Stimulated activated memory B cell treated with anti-CD40 and anti-IgM and Interleukin-4, amounts not matched to agents 10 μg/mL and 1 μg/mL and 100 μg/mL, for 72 hours (primary cell): ENCODE results near the gene XXYLT1.

Source experiments
- ATAC-seq: fragments of 150-1000 bp; cut with Tn5 transposase; 2 replicates; pipeline ENCODE4 v1.10.0; 2021
- H3K27ac Mint-ChIP-seq: one replicate; pipeline ENCODE4 v1.8.0; 2022; ENCODE audit warnings: mild to moderate bottlenecking, mixed read lengths
- H3K27me3 Mint-ChIP-seq: one replicate; pipeline ENCODE4 v1.8.0; 2022; ENCODE audit warnings: mixed read lengths
- H3K36me3 Mint-ChIP-seq: one replicate; pipeline ENCODE4 v1.8.0; 2022; ENCODE audit warnings: mixed read lengths
- H3K4me1 Mint-ChIP-seq: one replicate; pipeline ENCODE4 v1.8.0; 2022; ENCODE audit warnings: mixed read lengths
- H3K4me3 Mint-ChIP-seq: one replicate; pipeline ENCODE4 v1.8.0; 2022; ENCODE audit warnings: mild to moderate bottlenecking, moderate library complexity, mixed read lengths
- H3K9me3 Mint-ChIP-seq: one replicate; pipeline ENCODE4 v1.8.0; 2022; ENCODE audit warnings: mixed read lengths

Gene XXYLT1

GRCh38 chr3:195032106-195032759, 238.7 kb downstream of the XXYLT1 start:
- ATAC-seq: no peak
- no peak overlapping the region for H3K27ac Mint-ChIP-seq

DNA sequence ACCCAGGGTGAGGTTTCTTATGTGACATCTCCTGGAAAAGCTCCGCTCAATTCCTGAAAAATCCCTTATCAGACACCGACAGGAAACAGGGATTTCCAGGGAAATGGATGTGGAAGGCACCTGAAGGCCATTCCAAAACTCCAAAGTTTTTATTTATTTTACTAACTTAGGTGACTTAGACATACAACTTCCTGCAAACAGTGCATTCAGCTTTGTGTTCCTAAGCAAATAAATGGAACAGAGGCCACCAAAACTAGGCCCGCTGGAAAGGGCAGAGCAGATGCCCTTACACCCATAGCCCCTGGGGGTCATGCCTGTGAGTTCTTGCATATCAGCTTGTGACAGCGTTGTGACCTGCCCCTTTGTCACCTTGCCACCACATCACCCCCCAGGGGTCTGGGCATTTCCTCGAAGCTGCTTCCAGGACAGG, 239.4 kb downstream of the XXYLT1 start:
- Mint-ChIP-seq H3K9me3 (no peaks in the 10 kb centered on the region), H3K36me3 (no peaks in the 10 kb centered on the region), H3K4me3 (no peak overlapping the region), H3K27me3 (no peaks in the 10 kb centered on the region), H3K27ac (no peak overlapping the region), H3K4me1 (peaks cover 14% of the 10 kb centered on the region)
- ATAC-seq: no peak

More at GRCh38 chr3:195032106-195032759, 238.7 kb downstream of the XXYLT1 start:
- Mint-ChIP-seq H3K4me3 (no peak overlapping the region), H3K9me3 (no peaks in the 10 kb centered on the region), H3K4me1 (peaks cover 14% of the 10 kb centered on the region), H3K27me3 (no peaks in the 10 kb centered on the region), H3K36me3 (no peaks in the 10 kb centered on the region)

GRCh38 chr3:195030791-195031321, 240.1 kb downstream of the XXYLT1 start:
- ATAC-seq: no peak
- Mint-ChIP-seq H3K27ac (no peak overlapping the region), H3K4me1 (peaks cover 14% of the 10 kb centered on the region), H3K36me3 (no peaks in the 10 kb centered on the region), H3K4me3 (no peak overlapping the region), H3K27me3 (no peaks in the 10 kb centered on the region), H3K9me3 (no peaks in the 10 kb centered on the region)

DNA sequence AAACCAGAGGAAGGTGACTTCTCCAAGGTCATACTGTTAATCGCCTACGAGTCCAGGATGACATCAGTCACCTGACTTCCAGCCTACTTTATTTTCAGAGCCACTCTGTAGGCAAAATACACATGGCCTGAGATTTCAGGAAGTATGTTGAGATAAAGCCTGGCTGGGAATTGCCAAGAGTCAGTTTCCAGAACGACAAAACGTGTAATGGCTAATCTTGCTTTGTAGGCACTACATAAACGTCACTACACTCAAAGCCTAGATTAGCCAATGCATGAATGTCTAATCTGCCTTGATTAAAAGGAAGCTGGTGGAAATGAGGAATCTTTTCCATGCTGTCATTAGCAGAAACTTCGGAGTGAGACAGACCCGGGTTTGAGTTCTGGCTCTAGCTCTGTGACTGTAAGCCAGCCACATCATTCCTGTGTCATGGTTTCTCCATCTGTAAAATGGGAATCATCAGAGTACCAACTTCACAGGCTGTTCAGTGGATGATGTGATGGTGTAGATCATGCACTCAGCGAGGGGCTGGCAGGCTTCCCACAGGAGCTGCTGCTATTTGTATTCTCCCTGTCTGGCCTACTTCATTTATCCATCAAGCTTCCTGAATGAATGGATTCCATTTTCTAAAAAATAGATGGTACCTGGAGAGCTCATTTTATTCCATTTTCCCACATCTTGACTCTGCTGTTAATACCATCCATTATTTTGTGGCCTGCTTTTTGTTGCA, 241.9 kb downstream of the XXYLT1 start:
- no peak for ATAC-seq
- no peaks in the 10 kb centered on the region for H3K27me3 Mint-ChIP-seq
- no peak overlapping the region for H3K27ac Mint-ChIP-seq
- no peaks in the 10 kb centered on the region for H3K9me3 Mint-ChIP-seq
- no peaks in the 10 kb centered on the region for H3K36me3 Mint-ChIP-seq
- peaks cover 21% of the 10 kb centered on the region for H3K4me1 Mint-ChIP-seq
- H3K4me3 Mint-ChIP-seq: peak overlapping the region; percentile 24

DNA sequence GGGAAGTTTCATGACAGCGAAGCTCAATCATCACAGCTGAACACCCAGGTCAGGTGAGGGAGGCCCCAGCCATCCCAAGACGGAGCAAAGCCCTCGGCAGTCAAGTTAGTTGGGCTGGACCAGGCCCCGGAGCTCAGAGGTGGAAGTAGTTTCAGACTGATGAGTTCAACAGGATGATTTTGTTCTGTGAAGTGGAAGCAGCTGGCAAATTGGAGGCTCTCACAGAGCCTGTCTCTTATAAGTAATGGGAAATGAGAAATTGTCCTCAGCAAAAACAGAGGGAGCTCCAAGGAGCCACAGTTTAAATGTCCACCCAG, 245.1 kb downstream of the XXYLT1 start:
- Mint-ChIP-seq H3K27me3 (no peaks in the 10 kb centered on the region), H3K4me1 (peaks cover 8% of the 10 kb centered on the region), H3K27ac (no peak overlapping the region), H3K4me3 (no peak overlapping the region), H3K36me3 (no peaks in the 10 kb centered on the region), H3K9me3 (no peaks in the 10 kb centered on the region)
- no peak for ATAC-seq

DNA sequence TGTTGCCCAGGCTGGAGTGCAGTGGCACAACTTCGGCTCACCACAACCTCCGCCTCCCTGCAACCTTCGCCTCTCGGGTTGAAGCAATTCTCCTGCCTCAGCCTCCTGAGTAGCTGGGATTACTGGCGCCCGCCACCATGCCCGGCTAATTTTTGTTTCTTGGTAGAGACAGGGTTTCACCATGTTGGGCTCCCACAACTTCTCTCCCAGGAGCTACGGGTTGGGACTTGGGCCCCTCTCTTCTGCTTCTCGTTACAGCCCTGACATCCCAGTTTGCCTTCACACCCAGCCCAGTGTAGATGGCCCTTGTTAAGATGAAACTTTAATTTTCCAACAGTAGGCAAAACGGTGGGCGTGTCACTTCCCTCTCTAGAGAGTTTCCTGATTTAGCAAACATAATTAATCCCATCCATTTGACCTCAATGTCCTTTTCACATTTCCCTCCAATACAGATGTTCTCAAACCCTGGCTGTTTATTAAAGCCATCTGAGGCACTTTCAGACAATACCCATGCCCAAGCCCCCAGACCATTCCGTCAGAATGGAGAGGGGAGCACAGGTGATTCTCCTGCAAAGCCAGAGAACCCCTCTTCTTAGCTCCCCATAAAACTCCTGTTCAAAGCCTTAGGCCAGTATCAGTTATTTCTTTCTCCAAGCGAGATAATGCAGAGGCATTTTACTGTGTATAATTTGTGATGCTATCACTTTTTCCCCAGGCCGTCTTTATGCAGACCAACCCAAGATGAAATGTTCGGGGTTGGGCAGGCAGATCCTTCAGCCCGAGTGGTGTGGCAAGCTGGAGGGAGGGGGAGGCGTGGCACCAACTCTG, 245.7 kb downstream of the XXYLT1 start:
- Mint-ChIP-seq H3K4me1 (peaks cover 8% of the 10 kb centered on the region), H3K27me3 (peaks cover 3% of the 10 kb centered on the region), H3K9me3 (peaks cover under 1% of the 10 kb centered on the region), H3K4me3 (no peak overlapping the region), H3K36me3 (no peaks in the 10 kb centered on the region), H3K27ac (peak overlapping the region; percentile 18)
- ATAC-seq: no peak

- H3K4me1 Mint-ChIP-seq: peaks cover 8% of the 10 kb centered on the region
- peaks cover 3% of the 10 kb centered on the region for H3K9me3 Mint-ChIP-seq
- no peak overlapping the region for H3K27ac Mint-ChIP-seq
- no peak for ATAC-seq
- H3K27me3 Mint-ChIP-seq: peaks cover 12% of the 10 kb centered on the region
- H3K4me3 Mint-ChIP-seq: no peak overlapping the region
- no peaks in the 10 kb centered on the region for H3K36me3 Mint-ChIP-seq
Observed at GRCh38 chr3:195023989-195024388, 247.0 kb downstream of the XXYLT1 start.

- no peaks in the 10 kb centered on the region for H3K36me3 Mint-ChIP-seq
- peaks cover 12% of the 10 kb centered on the region for H3K27me3 Mint-ChIP-seq
- no peak overlapping the region for H3K4me3 Mint-ChIP-seq
- ATAC-seq: no peak
- no peak overlapping the region for H3K27ac Mint-ChIP-seq
- peaks cover 8% of the 10 kb centered on the region for H3K4me1 Mint-ChIP-seq
- H3K9me3 Mint-ChIP-seq: peaks cover 3% of the 10 kb centered on the region
Observed at GRCh38 chr3:195023576-195023975, 247.4 kb downstream of the XXYLT1 start.

GRCh38 chr3:195021692-195022091, 249.3 kb downstream of the XXYLT1 start:
- H3K4me1 Mint-ChIP-seq: peaks cover 8% of the 10 kb centered on the region
- no peak overlapping the region for H3K4me3 Mint-ChIP-seq
- no peak overlapping the region for H3K27ac Mint-ChIP-seq
- peaks cover 12% of the 10 kb centered on the region for H3K27me3 Mint-ChIP-seq
- no peak for ATAC-seq
- H3K36me3 Mint-ChIP-seq: no peaks in the 10 kb centered on the region
- peaks cover 3% of the 10 kb centered on the region for H3K9me3 Mint-ChIP-seq

DNA sequence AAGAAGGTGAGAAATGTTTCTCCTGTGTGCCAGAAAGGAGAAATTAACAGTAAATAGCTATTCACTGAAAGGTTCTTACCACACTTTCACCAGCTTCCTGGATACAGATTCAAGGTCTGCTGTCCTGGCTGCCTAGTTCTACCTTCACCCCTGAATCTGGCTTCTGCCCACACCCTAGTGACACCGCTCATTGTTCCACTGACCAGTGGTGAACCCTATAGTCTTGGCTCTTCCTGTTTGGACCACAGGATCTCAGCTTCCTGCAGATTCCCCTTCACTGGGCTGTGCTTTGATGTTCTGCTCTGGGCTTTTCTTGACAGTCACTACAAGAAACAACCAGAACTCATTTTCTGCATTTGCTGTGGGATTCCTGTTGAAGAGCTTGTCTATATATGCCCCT, 250.0 kb downstream of the XXYLT1 start:
- H3K9me3 Mint-ChIP-seq: peaks cover 3% of the 10 kb centered on the region
- peaks cover 8% of the 10 kb centered on the region for H3K4me1 Mint-ChIP-seq
- no peak overlapping the region for H3K4me3 Mint-ChIP-seq
- H3K36me3 Mint-ChIP-seq: no peaks in the 10 kb centered on the region
- no peak overlapping the region for H3K27ac Mint-ChIP-seq
- peaks cover 12% of the 10 kb centered on the region for H3K27me3 Mint-ChIP-seq
- ATAC-seq: no peak

DNA sequence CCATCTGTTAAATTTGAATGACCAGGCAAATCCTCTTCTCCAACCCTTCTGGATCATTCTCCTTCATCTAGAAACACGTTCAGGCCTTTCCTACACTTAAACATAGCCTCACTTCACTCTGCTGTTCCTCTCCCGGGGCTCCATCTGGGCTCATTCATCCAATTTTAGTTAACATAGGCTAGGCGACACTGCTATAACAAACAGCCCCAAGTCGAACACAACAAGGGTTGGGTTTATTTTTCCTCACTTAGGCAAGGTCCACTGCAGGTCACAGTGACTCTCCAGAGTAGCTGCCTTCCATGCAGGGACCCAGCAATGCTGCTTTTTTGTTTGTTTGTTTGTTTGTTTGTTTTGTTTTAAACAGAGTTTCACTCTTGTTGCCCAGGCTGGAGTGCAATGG, 250.8 kb downstream of the XXYLT1 start:
- H3K4me1 Mint-ChIP-seq: peaks cover 3% of the 10 kb centered on the region
- H3K27ac Mint-ChIP-seq: no peak overlapping the region
- no peak overlapping the region for H3K4me3 Mint-ChIP-seq
- no peaks in the 10 kb centered on the region for H3K36me3 Mint-ChIP-seq
- peaks cover 3% of the 10 kb centered on the region for H3K9me3 Mint-ChIP-seq
- no peak for ATAC-seq
- H3K27me3 Mint-ChIP-seq: peaks cover 12% of the 10 kb centered on the region

DNA sequence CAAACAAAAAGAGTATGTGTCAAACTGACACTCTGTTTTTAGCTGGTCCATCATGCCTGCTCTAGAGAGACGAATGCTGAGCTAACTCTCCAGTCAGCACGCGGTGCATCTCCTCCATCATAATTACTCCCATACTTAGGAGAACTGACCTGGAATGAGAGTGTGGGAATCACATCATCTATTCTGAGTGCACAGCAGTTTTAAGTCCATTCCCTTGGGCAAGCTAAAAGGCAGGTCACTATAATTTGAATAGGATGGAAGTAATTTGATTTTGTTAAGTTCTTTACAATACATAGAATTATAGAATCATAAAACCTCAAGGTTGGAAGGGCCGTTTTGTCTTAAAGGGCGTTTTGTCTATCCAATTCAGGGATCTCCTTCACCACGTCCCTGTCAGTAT, 251.6 kb downstream of the XXYLT1 start:
- no peak for ATAC-seq
- H3K9me3 Mint-ChIP-seq: peaks cover 3% of the 10 kb centered on the region
- H3K27ac Mint-ChIP-seq: no peak overlapping the region
- H3K36me3 Mint-ChIP-seq: no peaks in the 10 kb centered on the region
- peaks cover 12% of the 10 kb centered on the region for H3K27me3 Mint-ChIP-seq
- H3K4me3 Mint-ChIP-seq: no peak overlapping the region
- H3K4me1 Mint-ChIP-seq: no peaks in the 10 kb centered on the region
